Vagina (tissue), 2 donors: ENCODE measurements around the gene GALNTL6.

ENCODE experiments used
- POLR2A ChIP-seq, 2 donors: fragments of 450-650 bp; IDR thresholded peaks; one replicate each; pipeline ENCODE4 v1.6.1; 2017; ENCODE audit warnings: antibody characterized with exemption in 2 of 2, mild to moderate bottlenecking in 2 of 2, moderate library complexity in 2 of 2
- POLR2AphosphoS5 ChIP-seq, 2 donors: sonication (generic); formaldehyde crosslinking; IDR thresholded peaks; one replicate each; pipeline ENCODE4 v1.9.0; 2017; ENCODE audit warnings: antibody characterized with exemption in 2 of 2, mild to moderate bottlenecking in 2 of 2, low read depth in 1 of 2; ENCODE audit not compliant: insufficient read depth in 1 of 2

GRCh38 chr4:171817026-171817425 lies 3.8 kb downstream of the GALNTL6 start:
- TF ChIP-seq POLR2A (IDR thresholded peaks at IDR 0.05) (no peak), POLR2AphosphoS5 (IDR thresholded peaks at IDR 0.05; ENCODE audit: insufficient read depth in 1 of 2, low read depth in 1 of 2) (no peak)
